Endothelial cell of umbilical vein (primary cell): Measurements from ENCODE around the gene ADTRP. TPM values are rescaled to one million over a fixed set of nuclear protein-coding genes. Genes with fewer than 3 reads are reported as not detected.

Experiments used
- BruUV-seq: library from RNA; stranded (reverse); fragments of 400-500 nt; replicated peaks from 2 replicates; lab custom pipeline; 2021; lab: Mats Ljungman, UMichigan
- CTCF ChIA-PET: fragments of 300-600, 350-600 bp; sonication (Branson Sonifier 250); formaldehyde crosslinking; loops from one replicate; lab custom pipeline; 2021; ENCODE audit warnings: antibody characterized with exemption, inconsistent platforms; lab: Charles Lee
- POLR2A ChIA-PET: fragments of 300-600, 350-600 bp; sonication (Branson Sonifier 250); formaldehyde crosslinking; loops from one replicate; lab custom pipeline; 2021; ENCODE audit warnings: antibody characterized with exemption, inconsistent platforms; lab: Charles Lee
- DNase-seq: peaks from one replicate; pipeline ENCODE4 v3.0.0-alpha.2; 2011; ENCODE audit warnings: low read depth, low spot score
- FAIRE-seq: peaks from 2 replicates; lab custom pipeline; 2011; peaks lifted over from hg19 to GRCh38; lab: Jason Lieb, UNC
- H2AFZ ChIP-seq: 2 replicates; pipeline ENCODE4 v1.6.0; 2012; ENCODE audit warnings: low read depth, low read length, control low read depth, inconsistent platforms
- H3K27ac ChIP-seq: 2 replicates; pipeline ENCODE4 v1.5.1; 2011; ENCODE audit warnings: low read depth, mild to moderate bottlenecking, control low read depth, low read length, moderate library complexity; ENCODE audit not compliant: insufficient read depth
- H3K27me3 ChIP-seq, 2 experiments: 2 replicates each; pipeline versions ENCODE4 v1.6.0 to v1.6.1; 2011; ENCODE audit warnings: low read length in 2 of 2, mixed read lengths in 1 of 2; ENCODE audit not compliant: control insufficient read depth in 2 of 2, insufficient read depth in 2 of 2
- H3K36me3 ChIP-seq, 2 experiments: 2 replicates in 1 of 2; 3 replicates in 1 of 2; pipeline ENCODE4 v1.5.1; 2011; ENCODE audit warnings: low read length in 2 of 2, mild to moderate bottlenecking in 1 of 2, moderate library complexity in 1 of 2; ENCODE audit not compliant: control insufficient read depth in 2 of 2, insufficient read depth in 2 of 2; ENCODE audit errors: extremely low read depth in 1 of 2
- H3K4me1 ChIP-seq: 3 replicates; pipeline ENCODE4 v1.5.1; 2011; ENCODE audit warnings: mild to moderate bottlenecking, low read length; ENCODE audit not compliant: control insufficient read depth, insufficient read depth; ENCODE audit errors: extremely low read depth
- H3K4me2 ChIP-seq: 2 replicates; pipeline ENCODE4 v1.6.1; 2011; ENCODE audit warnings: low read length, control low read depth, mixed read lengths; ENCODE audit not compliant: insufficient read depth
- H3K4me3 ChIP-seq, 3 experiments: fragments of 200-600 bp in 1 of 3; sonication (generic), shearing (Covaris generic) in 1 of 3; replicated peaks in 1 of 3; 2 replicates each; pipeline ENCODE4 v1.5.1; 2011 to 2016; ENCODE audit warnings: control low read depth in 3 of 3, low read length in 3 of 3, mild to moderate bottlenecking in 2 of 3, inconsistent platforms in 1 of 3, low read depth in 1 of 3, moderate library complexity in 1 of 3; ENCODE audit not compliant: insufficient read depth in 1 of 3
- H3K79me2 ChIP-seq: 2 replicates; pipeline ENCODE4 v1.6.0; 2012; ENCODE audit warnings: low read length, inconsistent platforms; ENCODE audit not compliant: control insufficient read depth, insufficient read depth
- H3K9ac ChIP-seq: replicated peaks from 2 replicates; pipeline ENCODE3; 2011; ENCODE audit warnings: low read length, control low read depth; ENCODE audit not compliant: insufficient read depth; ENCODE audit errors: extremely low read depth
- H3K9me1 ChIP-seq: replicated peaks from 3 replicates; pipeline ENCODE4 v1.6.0; 2011; ENCODE audit warnings: mild to moderate bottlenecking, low read length; ENCODE audit not compliant: control insufficient read depth, insufficient read depth; ENCODE audit errors: extremely low read depth
- H3K9me3 ChIP-seq: replicated peaks from 2 replicates; pipeline ENCODE4 v1.5.1; 2012; ENCODE audit warnings: low read length, inconsistent platforms; ENCODE audit not compliant: control insufficient read depth, insufficient read depth
- H4K20me1 ChIP-seq: replicated peaks from 2 replicates; pipeline ENCODE3; 2011; ENCODE audit warnings: mild to moderate bottlenecking, low read length; ENCODE audit not compliant: control insufficient read depth, insufficient read depth; ENCODE audit errors: extremely low read depth
- EZH2 ChIP-seq: IDR thresholded peaks from 2 replicates; pipeline ENCODE4 v1.6.1; 2012; ENCODE audit warnings: borderline replicate concordance, low read depth, mild to moderate bottlenecking, moderate library complexity, low read length, inconsistent platforms; ENCODE audit not compliant: severe bottlenecking
- FOS ChIP-seq: IDR thresholded peaks from 2 replicates; pipeline ENCODE4 v1.6.1; 2011; ENCODE audit warnings: mild to moderate bottlenecking, low read length, moderate library complexity, borderline replicate concordance; ENCODE audit not compliant: insufficient read depth
- GATA2 ChIP-seq: IDR thresholded peaks from 2 replicates; pipeline ENCODE4 v1.7.0; 2011; ENCODE audit warnings: low read depth, mild to moderate bottlenecking, moderate library complexity, mixed read lengths, low read length; ENCODE audit not compliant: insufficient read length, insufficient read depth
- JUN ChIP-seq: IDR thresholded peaks from 2 replicates; pipeline ENCODE4 v1.6.1; 2011; ENCODE audit warnings: borderline replicate concordance, low read depth; ENCODE audit not compliant: insufficient read length, insufficient read depth
- MYC ChIP-seq: IDR thresholded peaks from one replicate; pipeline ENCODE4 v1.6.1; 2011; ENCODE audit warnings: mild to moderate bottlenecking, low read depth, low read length
- POLR2A ChIP-seq: IDR thresholded peaks from 2 replicates; pipeline ENCODE4 v1.6.1; 2012; ENCODE audit warnings: low read depth, mild to moderate bottlenecking, control low read depth, low read length
- POLR2AphosphoS5 ChIP-seq: IDR thresholded peaks from 2 replicates; pipeline ENCODE4 v1.6.1; 2012; ENCODE audit warnings: low read depth, mild to moderate bottlenecking, control low read depth, low read length, moderate library complexity; ENCODE audit not compliant: insufficient read depth
- dilution Hi-C: fragments of 300-500 bp; cut with MboI; formaldehyde crosslinking; loops from one replicate; pipeline ENCODE4 v1.15.0; 2019; ENCODE audit warnings: low sequenced_read_pairs; ENCODE audit not compliant: extremely low pct_ligation_motif_present
- intact Hi-C: fragments of 100-400 bp; cut with micrococcal nuclease; formaldehyde crosslinking; loops from one replicate; pipeline ENCODE4 v1.10.0; 2022
- polyA plus RNA-seq, 4 experiments: library from polyadenylated mRNA; depleted of rRNA in 3 of 4; stranded (reverse) in 3 of 4; unstranded in 1 of 4; fragments of >200 nt; gene quantifications; 2 replicates each; pipeline versions ENCODE4 v1.2.1 to v1.2.3, GENCODE V29; 2011 to 2012; ENCODE audit warnings: missing spikeins in 1 of 4
- total RNA-seq: library from RNA; stranded (reverse); gene quantifications from 2 replicates; pipeline ENCODE4 v1.2.3, GENCODE V29; 2021
- TF ChIP-seq, protein P1 (sequence below): IDR thresholded peaks from 2 replicates; pipeline ENCODE4 v1.6.1; 2011; ENCODE audit not compliant: insufficient read depth, insufficient read length
- TF ChIP-seq, protein P2 (sequence below), 2 donors: IDR thresholded peaks; 1 replicate in 1 of 2; 2 replicates in 1 of 2; pipeline ENCODE4 v1.5.1; 2011; ENCODE audit warnings: low read length in 2 of 2, mild to moderate bottlenecking in 2 of 2, moderate library complexity in 2 of 2, control low read depth in 1 of 2, inconsistent platforms in 1 of 2, low read depth in 1 of 2; ENCODE audit not compliant: insufficient read depth in 1 of 2; ENCODE audit errors: extremely low read depth in 1 of 2

Gene ADTRP
- total and polyA plus RNA-seq, 2 donors (not counting 3 experiments of a cell fraction or from before 2014, with no cell fraction given) = 3.3 to 4.4 TPM

DNA sequence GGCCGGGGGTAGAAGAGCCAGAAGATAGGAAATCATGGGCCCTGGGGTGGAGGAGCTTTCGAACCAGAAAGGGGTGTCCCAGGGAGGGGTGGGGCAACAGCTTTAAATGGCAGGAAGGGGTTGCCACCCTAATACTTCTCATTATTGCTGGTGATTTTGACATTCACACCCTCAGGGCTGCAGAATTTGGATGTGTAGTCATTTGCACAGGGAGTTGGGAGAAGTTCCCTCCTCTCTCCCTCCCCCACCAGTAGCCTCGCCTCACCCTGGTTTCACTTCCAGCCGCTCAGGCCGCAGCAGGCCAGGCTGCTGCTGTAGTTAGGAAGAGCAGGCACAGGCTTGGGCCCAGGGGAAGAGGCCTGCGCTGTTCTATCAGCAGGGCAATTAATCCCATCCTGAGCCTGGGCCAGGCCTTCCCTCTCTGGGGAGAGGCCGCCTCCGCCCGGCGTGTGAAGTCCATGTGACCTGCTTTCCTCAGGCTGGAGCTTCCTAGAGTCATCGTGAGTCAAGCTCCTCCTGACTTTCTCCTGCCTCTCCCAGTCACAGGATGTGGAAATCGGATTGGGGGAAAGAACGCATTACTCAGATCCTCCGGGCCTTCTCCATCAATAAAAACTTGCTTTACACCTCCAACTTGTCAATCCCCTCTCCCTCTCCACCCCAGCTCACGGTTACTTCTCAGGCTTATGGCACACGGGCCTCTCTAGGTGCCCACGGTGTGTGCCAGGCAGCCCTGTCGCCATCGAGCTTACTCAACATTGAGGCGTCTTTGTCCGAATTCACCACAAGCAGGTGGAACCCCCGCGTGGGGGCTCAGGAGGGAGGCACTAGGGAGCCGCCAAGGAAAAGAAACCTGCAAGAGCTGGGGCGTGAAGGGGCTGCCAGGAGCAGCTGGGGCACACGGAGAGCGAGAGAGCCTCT, 7.8 kb downstream of the ADTRP start:
- ChIA-PET POLR2A (interaction anchor here (0.6 to 0.7 kb wide), 2 partner anchors 145 to 239 kb away, joined by 3 read pairs; no protein-coding TSS in a partner anchor), CTCF (interaction anchor here (0.7 to 2.2 kb wide), 9 partner anchors 8 to 519 kb away, joined by 3 to 10 read pairs (median 3); no protein-coding TSS in a partner anchor)
- intact Hi-C loops (loop anchor here (1.0 kb wide), 1 partner anchor 519 kb away; the partner anchor contains the start of gene EDN1), dilution Hi-C loops (loop anchor here (25.0 kb wide), 1 partner anchor 516 kb away; the partner anchor contains the start of gene EDN1)
- TF ChIP-seq MYC = peak; percentile 53
- peak; percentile 84 for TF ChIP-seq POLR2A
- peak; percentile 95 for TF ChIP-seq FOS
- TF ChIP-seq POLR2AphosphoS5 = peak; percentile 90
- TF ChIP-seq, protein P1, sequence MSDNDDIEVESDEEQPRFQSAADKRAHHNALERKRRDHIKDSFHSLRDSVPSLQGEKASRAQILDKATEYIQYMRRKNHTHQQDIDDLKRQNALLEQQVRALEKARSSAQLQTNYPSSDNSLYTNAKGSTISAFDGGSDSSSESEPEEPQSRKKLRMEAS = peak; percentile 84
- TF ChIP-seq GATA2 = peak; percentile 24
- TF ChIP-seq, protein P2, sequence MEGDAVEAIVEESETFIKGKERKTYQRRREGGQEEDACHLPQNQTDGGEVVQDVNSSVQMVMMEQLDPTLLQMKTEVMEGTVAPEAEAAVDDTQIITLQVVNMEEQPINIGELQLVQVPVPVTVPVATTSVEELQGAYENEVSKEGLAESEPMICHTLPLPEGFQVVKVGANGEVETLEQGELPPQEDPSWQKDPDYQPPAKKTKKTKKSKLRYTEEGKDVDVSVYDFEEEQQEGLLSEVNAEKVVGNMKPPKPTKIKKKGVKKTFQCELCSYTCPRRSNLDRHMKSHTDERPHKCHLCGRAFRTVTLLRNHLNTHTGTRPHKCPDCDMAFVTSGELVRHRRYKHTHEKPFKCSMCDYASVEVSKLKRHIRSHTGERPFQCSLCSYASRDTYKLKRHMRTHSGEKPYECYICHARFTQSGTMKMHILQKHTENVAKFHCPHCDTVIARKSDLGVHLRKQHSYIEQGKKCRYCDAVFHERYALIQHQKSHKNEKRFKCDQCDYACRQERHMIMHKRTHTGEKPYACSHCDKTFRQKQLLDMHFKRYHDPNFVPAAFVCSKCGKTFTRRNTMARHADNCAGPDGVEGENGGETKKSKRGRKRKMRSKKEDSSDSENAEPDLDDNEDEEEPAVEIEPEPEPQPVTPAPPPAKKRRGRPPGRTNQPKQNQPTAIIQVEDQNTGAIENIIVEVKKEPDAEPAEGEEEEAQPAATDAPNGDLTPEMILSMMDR (IDR thresholded peaks at IDR 0.05; ENCODE audit: extremely low read depth in 1 of 2, insufficient read depth in 1 of 2, low read depth in 1 of 2, low read length in 2 of 2) = no peak
- TF ChIP-seq JUN = peak; percentile 75
- TF ChIP-seq EZH2 = no peak
- Histone ChIP-seq H4K20me1 (no peaks in the 10 kb centered on the region), H3K9ac (peak overlapping the region; percentile 52), H3K9me1 (no peaks in the 10 kb centered on the region), H3K4me2 (peak overlapping the region; percentile 9), H3K27ac (peak overlapping the region; percentile 94), H3K4me3 (no peak overlapping the region), H3K9me3 (no peaks in the 10 kb centered on the region), H3K4me1 (peaks cover 58% of the 10 kb centered on the region), H3K36me3 (no peaks in the 10 kb centered on the region), H2AFZ (no peak overlapping the region), H3K27me3 (no peaks in the 10 kb centered on the region), H3K79me2 (peaks cover 2% of the 10 kb centered on the region)
- TSS peak; percentile 53 for BruUV-seq
- DNase-seq = peak; percentile 93
- peak; percentile 100 for FAIRE-seq
